T-helper 2 cell treated with Interferon-gamma antibody and Interleukin-4, amounts not matched to agents 5 μg/mL and 100 μg/mL, for 36 hours (primary cell): ENCODE results near the gene GSX1.
"Not testable (repeated sequence)": the region's sequence is repeated elsewhere in the genome, so short reads cannot be mapped to it uniquely, and the experiment has no call there.

Experiments used
- DNase-seq: peaks from one replicate; pipeline ENCODE4 v3.0.0; 2021; ENCODE audit warnings: low spot score
- H3K27ac Mint-ChIP-seq: one replicate; pipeline ENCODE4 v1.8.0; 2021; ENCODE audit warnings: mild to moderate bottlenecking, mixed read lengths
- H3K27me3 Mint-ChIP-seq: one replicate; pipeline ENCODE4 v1.8.0; 2021; ENCODE audit warnings: low read depth, mixed read lengths
- H3K36me3 Mint-ChIP-seq: one replicate; pipeline ENCODE4 v1.8.0; 2021; ENCODE audit warnings: low read depth, mixed read lengths
- H3K4me1 Mint-ChIP-seq: one replicate; pipeline ENCODE4 v1.8.0; 2021; ENCODE audit warnings: low read depth, mixed read lengths
- H3K4me3 Mint-ChIP-seq: one replicate; pipeline ENCODE4 v1.8.0; 2022; ENCODE audit warnings: mild to moderate bottlenecking, moderate library complexity, mixed read lengths
- H3K9me3 Mint-ChIP-seq: one replicate; pipeline ENCODE4 v1.8.0; 2021; ENCODE audit warnings: mixed read lengths

The GSX1 gene

GRCh38 chr13:27792393-27793218, at the start of gene GSX1:
GSX1 (plus strand) TSS chr13:27792483; CDS start chr13:27792691, 208 bp downstream.
- DNase-seq = peak; percentile 35
- no peaks in the 10 kb centered on the region for H3K9me3 Mint-ChIP-seq
- H3K27ac Mint-ChIP-seq = no peak within 1 kb of the TSS
- peak within 1 kb of the TSS; percentile 81 for H3K4me3 Mint-ChIP-seq
- peaks cover 88% of the 10 kb centered on the region for H3K27me3 Mint-ChIP-seq
- H3K4me1 Mint-ChIP-seq = peaks cover 18% of the 10 kb centered on the region
- no peaks in the 10 kb centered on the region for H3K36me3 Mint-ChIP-seq

DNA sequence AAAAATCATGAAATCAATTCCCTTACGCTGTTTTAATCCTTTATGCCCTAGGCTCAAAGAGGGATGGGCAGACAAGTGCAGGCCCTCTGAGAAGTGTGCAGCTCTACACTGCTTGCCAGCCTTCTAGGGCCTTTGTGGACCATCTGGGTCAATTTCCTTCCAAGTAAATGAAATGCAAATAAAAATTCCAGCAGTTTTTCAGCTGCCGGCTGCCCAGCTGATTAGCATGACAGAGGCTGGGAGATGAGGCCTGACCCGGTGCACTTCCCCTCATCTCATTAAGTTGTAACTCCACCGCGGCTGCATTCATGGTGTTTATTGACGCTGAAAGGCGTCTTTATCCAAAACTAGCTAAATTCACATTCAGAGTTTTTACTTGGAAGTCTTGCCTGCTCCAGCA, 47.5 kb upstream of the GSX1 start:
- H3K4me1 Mint-ChIP-seq = no peaks in the 10 kb centered on the region

GRCh38 chr13:27745301-27745700, 47.0 kb upstream of the GSX1 start:
- Mint-ChIP-seq H3K27ac (no peak overlapping the region), H3K27me3 (peaks cover 2% of the 10 kb centered on the region), H3K36me3 (no peaks in the 10 kb centered on the region), H3K4me1 (no peaks in the 10 kb centered on the region), H3K4me3 (no peak overlapping the region), H3K9me3 (no peaks in the 10 kb centered on the region)
- no peak for DNase-seq

More for the DNA sequence above, 47.5 kb upstream of the GSX1 start:
- Mint-ChIP-seq H3K36me3 (no peaks in the 10 kb centered on the region), H3K9me3 (no peaks in the 10 kb centered on the region), H3K27me3 (peaks cover 4% of the 10 kb centered on the region), H3K27ac (no peak overlapping the region), H3K4me3 (no peak overlapping the region)
- no peak for DNase-seq

DNA sequence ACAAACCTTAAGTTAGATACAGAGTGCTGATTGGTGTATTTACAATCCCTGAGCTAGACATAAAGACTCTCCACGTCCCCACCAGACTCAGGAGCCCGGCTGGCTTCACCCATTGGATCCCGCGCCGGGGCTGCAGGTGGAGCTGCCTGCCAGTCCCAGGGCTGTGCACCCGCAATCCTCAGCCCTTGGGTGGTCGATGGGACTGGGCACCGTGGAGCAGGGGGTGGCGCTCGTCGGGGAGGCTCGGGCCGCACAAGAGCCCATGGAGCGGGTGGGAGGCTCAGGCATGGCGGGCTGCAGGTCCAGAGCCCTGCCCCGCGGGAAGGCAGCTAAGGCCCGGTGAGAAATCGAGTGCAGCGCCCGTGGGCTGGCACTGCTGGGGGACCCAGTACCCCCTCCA, 44.1 kb upstream of the GSX1 start:
- not testable (repeated sequence) for DNase-seq

GRCh38 chr13:27751953-27752532, 40.2 kb upstream of the GSX1 start:
- DNase-seq = no peak
- no peak overlapping the region for H3K27ac Mint-ChIP-seq
- H3K9me3 Mint-ChIP-seq = peaks cover 12% of the 10 kb centered on the region
- peaks cover 10% of the 10 kb centered on the region for H3K27me3 Mint-ChIP-seq
- H3K4me1 Mint-ChIP-seq = no peaks in the 10 kb centered on the region
- H3K4me3 Mint-ChIP-seq = no peak overlapping the region
- H3K36me3 Mint-ChIP-seq = no peaks in the 10 kb centered on the region

More for the DNA sequence above, 44.1 kb upstream of the GSX1 start:
- H3K4me1 Mint-ChIP-seq, H3K4me3 Mint-ChIP-seq, H3K27ac Mint-ChIP-seq, H3K36me3 Mint-ChIP-seq, H3K9me3 Mint-ChIP-seq: not testable (repeated sequence)
- peaks cover 11% of the 10 kb centered on the region for H3K27me3 Mint-ChIP-seq

GRCh38 chr13:27765650-27766049, 26.6 kb upstream of the GSX1 start:
- Mint-ChIP-seq H3K4me1 (no peaks in the 10 kb centered on the region), H3K9me3 (no peaks in the 10 kb centered on the region), H3K27me3 (peaks cover 14% of the 10 kb centered on the region), H3K27ac (no peak overlapping the region), H3K36me3 (no peaks in the 10 kb centered on the region), H3K4me3 (no peak overlapping the region)
- DNase-seq = no peak

DNA sequence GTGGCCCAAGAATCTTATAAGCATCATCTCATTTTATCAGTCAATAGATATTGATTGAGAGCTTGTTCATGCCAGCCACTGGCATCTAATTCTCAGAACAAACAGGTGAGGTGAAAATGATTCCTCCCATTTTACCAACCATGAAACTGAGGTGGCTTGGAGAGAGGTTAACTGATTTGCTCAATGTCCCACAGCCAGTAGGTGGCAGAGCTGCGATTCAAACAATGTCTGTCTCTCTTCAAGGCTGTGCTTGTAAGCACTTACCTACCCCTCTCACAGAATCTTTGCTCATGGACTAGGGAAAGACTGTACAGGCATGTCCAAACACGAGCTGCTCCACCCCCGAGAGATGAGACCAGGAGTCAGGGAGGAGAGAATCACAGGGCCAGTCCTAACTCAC, 21.5 kb upstream of the GSX1 start:
- Mint-ChIP-seq H3K4me3 (no peak overlapping the region), H3K27me3 (peaks cover 14% of the 10 kb centered on the region), H3K9me3 (no peaks in the 10 kb centered on the region), H3K4me1 (no peaks in the 10 kb centered on the region), H3K36me3 (no peaks in the 10 kb centered on the region), H3K27ac (no peak overlapping the region)
- no peak for DNase-seq

DNA sequence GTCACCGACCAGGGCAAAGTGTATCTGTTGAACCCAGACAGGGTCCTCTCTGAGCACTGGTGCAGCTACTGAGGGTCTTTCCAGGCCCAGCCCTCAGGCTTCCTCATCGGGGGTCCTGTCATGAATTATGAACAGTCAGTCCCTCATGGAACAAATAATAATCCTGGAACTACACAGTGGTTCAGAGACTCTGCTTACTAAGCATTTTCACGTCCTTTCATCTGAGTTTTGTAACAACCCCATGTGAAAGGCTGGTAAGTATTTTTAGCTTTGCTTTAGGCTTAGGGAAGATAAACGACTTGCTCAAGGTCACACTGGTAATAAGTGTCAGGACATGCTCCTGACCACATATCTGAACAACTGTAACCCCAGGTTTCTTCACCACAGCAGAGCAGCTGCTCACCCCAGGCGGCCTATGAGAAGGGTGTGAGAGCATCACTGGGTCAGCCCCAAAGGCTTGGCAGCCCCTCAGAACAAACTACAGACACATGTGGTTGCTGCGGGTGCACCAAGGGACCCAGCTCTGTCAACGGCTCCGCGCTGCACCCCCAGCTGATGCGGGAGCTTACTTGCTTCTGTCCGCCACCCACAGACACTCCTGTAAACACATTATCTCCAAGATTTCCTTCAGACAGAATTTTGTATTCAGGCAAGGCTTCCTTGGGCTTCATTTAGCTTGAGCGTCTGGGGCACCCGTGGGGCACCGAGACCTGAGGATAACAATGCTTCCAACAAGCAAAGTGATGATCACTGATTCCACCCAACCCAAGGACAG, 19.4 kb upstream of the GSX1 start:
- Mint-ChIP-seq H3K4me1 (no peaks in the 10 kb centered on the region), H3K27me3 (peaks cover 25% of the 10 kb centered on the region), H3K9me3 (no peaks in the 10 kb centered on the region), H3K27ac (no peak overlapping the region), H3K4me3 (no peak overlapping the region), H3K36me3 (no peaks in the 10 kb centered on the region)
- no peak for DNase-seq

DNA sequence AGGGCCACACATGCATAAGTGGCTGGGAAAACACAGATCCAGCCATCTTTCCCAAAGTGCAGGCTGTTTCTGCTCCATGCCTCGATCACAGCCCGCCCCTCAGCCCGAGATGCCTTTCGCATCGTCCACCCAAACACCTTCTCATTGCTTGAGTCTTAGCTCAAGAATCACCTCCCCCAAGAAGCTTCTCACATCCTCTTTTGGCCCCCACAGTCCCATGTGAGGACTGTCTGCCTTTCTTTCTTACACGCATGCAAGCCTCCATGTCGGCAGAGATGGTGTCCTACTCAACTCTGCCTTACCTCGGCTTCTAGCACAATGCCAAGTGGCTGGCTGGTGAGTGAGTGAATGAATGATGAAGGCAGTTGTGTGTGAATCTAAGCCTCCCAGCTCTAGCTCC, 18.1 kb upstream of the GSX1 start:
- no peak overlapping the region for H3K4me3 Mint-ChIP-seq
- H3K4me1 Mint-ChIP-seq = no peaks in the 10 kb centered on the region
- no peaks in the 10 kb centered on the region for H3K36me3 Mint-ChIP-seq
- no peak for DNase-seq
- no peaks in the 10 kb centered on the region for H3K9me3 Mint-ChIP-seq
- peaks cover 26% of the 10 kb centered on the region for H3K27me3 Mint-ChIP-seq
- H3K27ac Mint-ChIP-seq = no peak overlapping the region

DNA sequence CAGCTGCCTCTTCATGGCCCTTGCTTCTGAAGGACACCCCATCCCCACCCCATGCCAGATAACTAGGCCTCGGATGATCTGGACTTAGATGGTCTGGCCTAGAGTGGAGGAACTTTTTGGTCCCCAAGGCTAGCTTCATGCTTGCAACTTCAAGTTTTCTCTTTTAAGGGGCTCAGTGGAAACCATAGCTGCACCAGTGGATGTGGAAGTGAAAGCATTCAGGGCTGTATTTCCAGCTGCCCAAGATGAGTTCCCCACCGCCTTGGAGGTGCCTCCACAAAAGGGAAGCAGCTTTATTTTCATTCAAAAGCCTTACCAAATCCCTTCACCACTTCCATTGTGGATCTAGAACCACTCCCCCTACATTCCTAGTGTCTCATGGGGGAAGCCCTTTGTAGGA, 17.6 kb upstream of the GSX1 start:
- Mint-ChIP-seq H3K4me1 (no peaks in the 10 kb centered on the region), H3K36me3 (no peaks in the 10 kb centered on the region), H3K27ac (no peak overlapping the region), H3K9me3 (no peaks in the 10 kb centered on the region), H3K27me3 (peaks cover 25% of the 10 kb centered on the region), H3K4me3 (no peak overlapping the region)
- no peak for DNase-seq

- no peak overlapping the region for H3K27ac Mint-ChIP-seq
- H3K36me3 Mint-ChIP-seq = no peaks in the 10 kb centered on the region
- H3K4me3 Mint-ChIP-seq = no peak overlapping the region
- H3K4me1 Mint-ChIP-seq = no peaks in the 10 kb centered on the region
- peaks cover 27% of the 10 kb centered on the region for H3K27me3 Mint-ChIP-seq
- no peaks in the 10 kb centered on the region for H3K9me3 Mint-ChIP-seq
- DNase-seq = no peak
These were observed 16.3 kb upstream of the GSX1 start for GRCh38 chr13:27775943-27776342.

- DNase-seq = no peak
- peaks cover 37% of the 10 kb centered on the region for H3K27me3 Mint-ChIP-seq
- no peaks in the 10 kb centered on the region for H3K9me3 Mint-ChIP-seq
- H3K27ac Mint-ChIP-seq = no peak overlapping the region
- no peaks in the 10 kb centered on the region for H3K4me1 Mint-ChIP-seq
- H3K36me3 Mint-ChIP-seq = no peaks in the 10 kb centered on the region
- H3K4me3 Mint-ChIP-seq = no peak overlapping the region
These were observed 10.1 kb upstream of the GSX1 start for GRCh38 chr13:27782151-27782550.

DNA sequence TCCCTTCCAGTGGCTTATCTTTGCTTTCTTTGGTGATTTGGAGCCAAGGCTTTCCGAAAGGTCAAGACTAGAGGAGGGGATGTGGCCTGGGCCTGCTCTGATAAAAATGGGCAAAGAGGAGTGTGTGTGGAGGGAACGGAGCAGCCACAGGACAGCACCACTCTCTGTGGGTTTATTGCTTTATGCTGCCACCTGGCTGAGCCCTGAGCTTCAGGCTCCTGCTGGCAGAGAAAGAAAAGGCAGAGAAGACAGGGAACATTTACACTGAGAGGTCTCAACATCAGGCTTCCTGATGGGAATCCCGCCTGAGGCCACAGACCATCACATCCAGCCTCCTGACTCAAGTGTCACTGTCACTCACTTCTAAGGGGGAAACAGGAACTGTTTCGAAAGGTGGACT, 9.2 kb upstream of the GSX1 start:
- no peaks in the 10 kb centered on the region for H3K36me3 Mint-ChIP-seq
- H3K27ac Mint-ChIP-seq = no peak overlapping the region
- H3K4me1 Mint-ChIP-seq = peaks cover 2% of the 10 kb centered on the region
- H3K9me3 Mint-ChIP-seq = no peaks in the 10 kb centered on the region
- no peak for DNase-seq
- peaks cover 39% of the 10 kb centered on the region for H3K27me3 Mint-ChIP-seq
- no peak overlapping the region for H3K4me3 Mint-ChIP-seq

GRCh38 chr13:27788271-27788670, 4.0 kb upstream of the GSX1 start:
- DNase-seq = no peak
- peaks cover 61% of the 10 kb centered on the region for H3K27me3 Mint-ChIP-seq
- H3K27ac Mint-ChIP-seq = no peak overlapping the region
- H3K4me1 Mint-ChIP-seq = peaks cover 17% of the 10 kb centered on the region
- no peaks in the 10 kb centered on the region for H3K9me3 Mint-ChIP-seq
- H3K4me3 Mint-ChIP-seq = no peak overlapping the region
- no peaks in the 10 kb centered on the region for H3K36me3 Mint-ChIP-seq
